H1 (cell line): Measurements from ENCODE around the gene DRAXIN. TPM values are rescaled to one million over a fixed set of nuclear protein-coding genes. Genes with fewer than 3 reads are reported as not detected.

Experiments
- EZH2 ChIP-seq: fragments of 200-600 bp; sonication (generic); IDR thresholded peaks from 2 replicates; pipeline ENCODE4 v1.7.1; 2012; ENCODE audit warnings: low read depth, mild to moderate bottlenecking, moderate library complexity, low read length, inconsistent platforms; ENCODE audit not compliant: severe bottlenecking
- JUND ChIP-seq: IDR thresholded peaks from 2 replicates; pipeline ENCODE4 v1.6.1; 2011; ENCODE audit warnings: mild to moderate bottlenecking, improper control_type of control experiment, low read length
- NRF1 ChIP-seq: IDR thresholded peaks from 2 replicates; pipeline ENCODE4 v1.6.1; 2011; ENCODE audit warnings: mild to moderate bottlenecking, low read depth, low read length, improper control_type of control experiment
- RAD21 ChIP-seq, 2 experiments: IDR thresholded peaks in 1 of 2; conservative IDR thresholded peaks in 1 of 2; 2 replicates each; pipeline ENCODE4 v1.6.1; 2011; ENCODE audit warnings: low read depth in 2 of 2, low read length in 2 of 2, improper control_type of control experiment in 1 of 2, inconsistent platforms in 1 of 2, mild to moderate bottlenecking in 1 of 2, moderate library complexity in 1 of 2
- RFX5 ChIP-seq: IDR thresholded peaks from 2 replicates; pipeline ENCODE4 v1.6.1; 2011; ENCODE audit warnings: low read depth, low read length, improper control_type of control experiment, borderline replicate concordance
- SP2 ChIP-seq: IDR thresholded peaks from 2 replicates; pipeline ENCODE4 v1.6.1; 2012; ENCODE audit warnings: mild to moderate bottlenecking, low read length, inconsistent platforms
- polyA plus RNA-seq, 7 experiments: library from polyadenylated mRNA; depleted of rRNA in 3 of 7; stranded (reverse) in 5 of 7; unstranded in 2 of 7; fragments of >200 nt in 5 of 7; fragments of 200-250 nt in 2 of 7; gene quantifications; 1 replicate in 5 of 7; 2 replicates in 1 of 7; 4 replicates in 1 of 7; pipeline versions ENCODE4 v1.2.1 to v1.2.3, GENCODE V29; 2011 to 2013; ENCODE audit warnings: missing spikeins in 2 of 7, mixed read lengths in 2 of 7
- total RNA-seq: library from RNA; stranded (reverse); fragmentation: NEBNext Ultra II Directional; extraction: Animal tissue kit (Norgen Biotek cat#: 25700); gene quantifications from 2 replicates; pipeline ENCODE4 v1.2.1, GENCODE V29; 2021

The DRAXIN gene
- total and polyA plus RNA-seq, 2 of the 8 experiments (the other 6 are each of a cell fraction or from before 2014, with no cell fraction given): 4.6 to 17.6 TPM

DNA sequence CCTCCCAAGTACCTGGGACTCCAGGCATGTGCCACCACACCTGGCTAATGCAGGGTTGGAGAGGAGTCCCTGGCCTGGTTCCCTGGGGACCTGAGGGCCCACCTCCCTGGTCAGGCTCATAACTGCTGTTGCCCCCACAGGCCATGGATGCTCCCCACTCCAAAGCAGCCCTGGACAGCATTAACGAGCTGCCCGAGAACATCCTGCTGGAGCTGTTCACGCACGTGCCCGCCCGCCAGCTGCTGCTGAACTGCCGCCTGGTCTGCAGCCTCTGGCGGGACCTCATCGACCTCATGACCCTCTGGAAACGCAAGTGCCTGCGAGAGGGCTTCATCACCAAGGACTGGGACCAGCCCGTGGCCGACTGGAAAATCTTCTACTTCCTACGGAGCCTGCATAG, 23.0 kb upstream of the DRAXIN start (continued):
- TF ChIP-seq EZH2 (no peak), RFX5 (no peak), NRF1 (no peak), SP2 (no peak), JUND (no peak), RAD21 (IDR thresholded peaks at IDR 0.05 in 1 of 2, conservative IDR thresholded peaks at IDR 0.05 in 1 of 2; ENCODE audit: low read depth in 2 of 2, low read length in 2 of 2) (no peak)
